Activated T-helper 1 cell treated with Interleukin-2 at 50 U/mL for 16 hours (primary cell): ENCODE measurements around the gene CBX8.

ENCODE experiments used
- DNase-seq: peaks from one replicate; pipeline ENCODE4 v3.0.0-alpha.2; 2020; ENCODE audit warnings: low read depth

CBX8 gene

GRCh38 chr17:79750650-79751545, 46.0 kb downstream of the CBX8 start:
- DNase-seq = no peak

GRCh38 chr17:79749958-79750357, 46.9 kb downstream of the CBX8 start:
- no peak for DNase-seq

GRCh38 chr17:79749156-79749815, 47.6 kb downstream of the CBX8 start:
- no peak for DNase-seq

- no peak for DNase-seq
These were observed 48.4 kb downstream of the CBX8 start for GRCh38 chr17:79748295-79749099.

- DNase-seq = no peak
These were observed 49.2 kb downstream of the CBX8 start for GRCh38 chr17:79747508-79748294.

- DNase-seq = no peak
These were observed 49.9 kb downstream of the CBX8 start for GRCh38 chr17:79746889-79747507.

GRCh38 chr17:79745641-79746105, 51.2 kb downstream of the CBX8 start:
- DNase-seq = no peak

- no peak for DNase-seq
These were observed 53.3 kb downstream of the CBX8 start for GRCh38 chr17:79743614-79744013.

- no peak for DNase-seq
These were observed 53.9 kb downstream of the CBX8 start for GRCh38 chr17:79742951-79743476.

- DNase-seq = no peak
These were observed 54.3 kb downstream of the CBX8 start for GRCh38 chr17:79742589-79742918.
